ENCODE data around the gene NHERF2.

NHERF2 gene

GRCh38 chr16:2084895-2085625 lies 58.4 kb downstream of the NHERF2 start:
- DNase-seq = no peak

DNA sequence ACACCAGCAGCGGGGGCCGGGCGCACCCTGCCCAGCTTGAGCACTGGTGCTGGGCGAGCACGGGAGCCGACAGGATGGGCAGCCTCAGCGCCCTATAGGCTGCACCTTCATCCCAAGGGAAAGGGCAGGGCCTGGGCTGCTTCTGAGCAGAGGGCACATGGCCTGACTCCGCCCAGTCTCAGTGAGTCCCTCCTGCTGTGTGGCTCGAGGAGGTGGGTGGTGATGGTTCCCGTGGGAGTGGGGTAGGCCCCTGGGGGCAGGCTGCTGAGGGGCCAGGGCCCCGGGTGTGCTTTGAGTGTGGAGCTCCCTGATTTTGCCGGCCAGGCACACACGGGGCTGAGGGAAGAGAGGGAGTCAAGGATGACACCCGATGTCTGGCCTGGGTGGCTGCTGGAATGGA lies 59.0 kb downstream of the NHERF2 start:
- DNase-seq = no peak

GRCh38 chr16:2086106-2086742 lies 59.5 kb downstream of the NHERF2 start:
- DNase-seq = no peak

GRCh38 chr16:2086812-2087747 lies 60.4 kb downstream of the NHERF2 start:
- DNase-seq = no peak

DNA sequence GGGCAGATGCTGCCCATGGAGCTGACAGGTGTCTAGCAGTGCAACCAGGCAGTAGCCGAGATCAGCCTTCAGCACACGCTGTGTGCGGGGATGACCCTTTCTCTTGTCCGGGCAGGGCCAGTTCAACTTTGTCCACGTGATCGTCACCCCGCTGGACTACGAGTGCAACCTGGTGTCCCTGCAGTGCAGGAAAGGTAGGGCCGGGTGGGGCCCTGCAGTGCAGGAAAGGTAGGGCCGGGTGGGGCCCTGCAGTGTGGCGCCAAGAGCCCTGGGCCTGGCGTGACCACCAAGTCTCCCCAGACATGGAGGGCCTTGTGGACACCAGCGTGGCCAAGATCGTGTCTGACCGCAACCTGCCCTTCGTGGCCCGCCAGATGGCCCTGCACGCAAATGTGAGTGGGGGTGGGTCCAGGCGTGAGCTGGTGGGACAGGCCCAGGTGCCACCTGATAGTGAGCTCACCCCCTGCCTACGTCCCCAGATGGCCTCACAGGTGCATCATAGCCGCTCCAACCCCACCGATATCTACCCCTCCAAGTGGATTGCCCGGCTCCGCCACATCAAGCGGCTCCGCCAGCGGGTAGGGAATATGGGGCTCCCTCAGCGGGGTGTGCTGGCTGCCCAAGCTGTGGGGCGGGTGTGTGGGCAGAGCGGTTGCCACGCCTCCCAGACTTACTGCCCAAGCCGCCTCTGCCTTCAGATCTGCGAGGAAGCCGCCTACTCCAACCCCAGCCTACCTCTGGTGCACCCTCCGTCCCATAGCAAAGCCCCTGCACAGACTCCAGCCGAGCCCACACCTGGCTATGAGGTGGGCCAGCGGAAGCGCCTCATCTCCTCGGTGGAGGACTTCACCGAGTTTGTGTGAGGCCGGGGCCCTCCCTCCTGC lies 61.3 kb downstream of the NHERF2 start:
- no peak for DNase-seq

All from MV-4-11 (cell line).